OCI-M2 (cell line): Measurements from ENCODE around the gene UBALD2.
"Not testable (repeated sequence)": the region's sequence is repeated elsewhere in the genome, so short reads cannot be mapped to it uniquely, and the experiment has no call there.

ENCODE experiments used
- DNase-seq: peaks from one replicate; lab custom pipeline; 2025; ENCODE audit not compliant: unreplicated experiment; lab: John Stamatoyannopoulos, UW

The UBALD2 gene

GRCh38 chr17:76277300-76278267 is 12.4 kb downstream of the UBALD2 start:
- DNase-seq, result no peak

- DNase-seq, result no peak
These were observed 13.2 kb downstream of the UBALD2 start for GRCh38 chr17:76278268-76278908.

GRCh38 chr17:76278952-76279741 is 14.0 kb downstream of the UBALD2 start:
- peak; percentile 22 for DNase-seq

GRCh38 chr17:76279742-76280287 is 14.7 kb downstream of the UBALD2 start:
- DNase-seq, result no peak

- no peak for DNase-seq
These were observed 15.5 kb downstream of the UBALD2 start for GRCh38 chr17:76280650-76281049.

- no peak for DNase-seq
These were observed 16.6 kb downstream of the UBALD2 start for GRCh38 chr17:76281573-76282371.

- DNase-seq, result no peak
These were observed 27.4 kb downstream of the UBALD2 start for GRCh38 chr17:76292567-76292966.

GRCh38 chr17:76293106-76293505 is 28.0 kb downstream of the UBALD2 start:
- no peak for DNase-seq

- no peak for DNase-seq
These were observed 31.0 kb downstream of the UBALD2 start for GRCh38 chr17:76296186-76296585.

GRCh38 chr17:76296889-76297288 is 31.7 kb downstream of the UBALD2 start:
- DNase-seq, result no peak

GRCh38 chr17:76297436-76297835 is 32.3 kb downstream of the UBALD2 start:
- DNase-seq, result no peak

- no peak for DNase-seq
These were observed 39.3 kb downstream of the UBALD2 start for GRCh38 chr17:76304226-76305134.

- not testable (repeated sequence) for DNase-seq
These were observed 39.9 kb downstream of the UBALD2 start for GRCh38 chr17:76305135-76305454.

- no peak for DNase-seq
These were observed 42.3 kb downstream of the UBALD2 start for GRCh38 chr17:76307299-76307965.

- DNase-seq, result no peak
These were observed 42.8 kb downstream of the UBALD2 start, which contains the start of gene QRICH2 for GRCh38 chr17:76307966-76308338. TSS of gene QRICH2 (minus strand) at chr17:76308276. CDS start at chr17:76307998, 278 bp downstream.

- DNase-seq, result no peak
These were observed 44.3 kb downstream of the UBALD2 start for GRCh38 chr17:76309461-76309860.

GRCh38 chr17:76312735-76313134 is 47.6 kb downstream of the UBALD2 start:
- DNase-seq, result no peak

- DNase-seq, result no peak
These were observed 49.5 kb downstream of the UBALD2 start for GRCh38 chr17:76314392-76315227.
